Tibial nerve (tissue), 4 donors: ENCODE measurements around the gene SLC30A2. TPM values are rescaled to one million over a fixed set of nuclear protein-coding genes. Genes with fewer than 3 reads are reported as not detected.
A peak's percentile ranks its signal among the peaks of the same experiment; 100 is the strongest.

Experiments
- DNase-seq, 2 donors: peaks; one replicate each; pipeline ENCODE4 v3.0.0-alpha.2; 2019; ENCODE audit warnings: low spot score in 2 of 2
- H3K27ac ChIP-seq, 4 donors: fragments of 200-600 bp; sonication (generic) in 3 of 4; one replicate each; pipeline ENCODE4 v1.5.1; 2017 to 2019; ENCODE audit warnings: mild to moderate bottlenecking in 1 of 4
- H3K27me3 ChIP-seq, 2 donors: fragments of 200-600 bp; sonication (generic) in 1 of 2; one replicate each; pipeline versions ENCODE4 v1.5.1 to v1.6.0; 2017 to 2019
- H3K36me3 ChIP-seq, 3 donors: fragments of 200-600 bp; sonication (generic); one replicate each; pipeline ENCODE4 v1.5.1; 2018 to 2019
- H3K4me1 ChIP-seq, 4 donors: fragments of 200-600 bp; sonication (generic) in 3 of 4; one replicate each; pipeline ENCODE4 v1.5.1; 2017 to 2019
- H3K4me3 ChIP-seq, 4 donors: fragments of 200-600 bp; sonication (generic) in 3 of 4; one replicate each; pipeline ENCODE4 v1.5.1; 2017 to 2019; ENCODE audit warnings: mild to moderate bottlenecking in 1 of 4, moderate library complexity in 1 of 4
- H3K9me3 ChIP-seq, 4 donors: fragments of 200-600 bp; sonication (generic) in 3 of 4; one replicate each; pipeline ENCODE4 v1.5.1; 2017 to 2019
- EP300 ChIP-seq, 2 donors: sonication (generic); formaldehyde crosslinking; IDR thresholded peaks; one replicate each; pipeline ENCODE4 v1.6.1; 2017; ENCODE audit warnings: antibody characterized with exemption in 2 of 2, mild to moderate bottlenecking in 1 of 2
- POLR2A ChIP-seq, 2 donors: fragments of 450-650 bp; IDR thresholded peaks; one replicate each; pipeline ENCODE4 v1.6.1; 2017; ENCODE audit warnings: antibody characterized with exemption in 2 of 2, mild to moderate bottlenecking in 2 of 2, moderate library complexity in 2 of 2
- WGBS, 2 donors: methylation state at CpG; one replicate each; pipeline ENCODE4 v1.1.5; 2018; 5-methylcytosine and 5-hydroxymethylcytosine counted together
- total RNA-seq, 4 donors: library from RNA; depleted of rRNA; stranded (reverse); fragments of >200 nt; gene quantifications; one replicate each; pipeline ENCODE4 v1.1.0, GENCODE V29; 2016
- TF ChIP-seq, protein P1 (sequence below), 5 experiments: fragments of 200-600 bp in 3 of 5; fragments of 450-650 bp in 2 of 5; sonication (generic) in 3 of 5; IDR thresholded peaks; one replicate each; pipeline ENCODE4 v1.5.1; 2016 to 2019; ENCODE audit warnings: antibody characterized with exemption in 5 of 5, mild to moderate bottlenecking in 3 of 5, moderate library complexity in 2 of 5

SLC30A2 gene
- total RNA-seq, 4 donors from 2014 or later = not detected

- no peak overlapping the region for H3K27ac ChIP-seq
- peaks cover 0 to 20% (median 7%) of the 10 kb centered on the region in 4 donors for H3K4me1 ChIP-seq
- DNase-seq = no peak
- WGBS, 2 donors = 80 to 82% methylated on average over 7 of the region's 7 CpGs
- H3K9me3 ChIP-seq = no peaks in the 10 kb centered on the region
- H3K4me3 ChIP-seq = no peak overlapping the region
- no peaks in the 10 kb centered on the region for H3K36me3 ChIP-seq
- TF ChIP-seq, protein P1, sequence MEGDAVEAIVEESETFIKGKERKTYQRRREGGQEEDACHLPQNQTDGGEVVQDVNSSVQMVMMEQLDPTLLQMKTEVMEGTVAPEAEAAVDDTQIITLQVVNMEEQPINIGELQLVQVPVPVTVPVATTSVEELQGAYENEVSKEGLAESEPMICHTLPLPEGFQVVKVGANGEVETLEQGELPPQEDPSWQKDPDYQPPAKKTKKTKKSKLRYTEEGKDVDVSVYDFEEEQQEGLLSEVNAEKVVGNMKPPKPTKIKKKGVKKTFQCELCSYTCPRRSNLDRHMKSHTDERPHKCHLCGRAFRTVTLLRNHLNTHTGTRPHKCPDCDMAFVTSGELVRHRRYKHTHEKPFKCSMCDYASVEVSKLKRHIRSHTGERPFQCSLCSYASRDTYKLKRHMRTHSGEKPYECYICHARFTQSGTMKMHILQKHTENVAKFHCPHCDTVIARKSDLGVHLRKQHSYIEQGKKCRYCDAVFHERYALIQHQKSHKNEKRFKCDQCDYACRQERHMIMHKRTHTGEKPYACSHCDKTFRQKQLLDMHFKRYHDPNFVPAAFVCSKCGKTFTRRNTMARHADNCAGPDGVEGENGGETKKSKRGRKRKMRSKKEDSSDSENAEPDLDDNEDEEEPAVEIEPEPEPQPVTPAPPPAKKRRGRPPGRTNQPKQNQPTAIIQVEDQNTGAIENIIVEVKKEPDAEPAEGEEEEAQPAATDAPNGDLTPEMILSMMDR (IDR thresholded peaks at IDR 0.05) = no peak
- TF ChIP-seq POLR2A (IDR thresholded peaks at IDR 0.05) (no peak), EP300 (IDR thresholded peaks at IDR 0.05) (no peak)
- peaks cover 0 to 36% of the 10 kb centered on the region in 2 donors for H3K27me3 ChIP-seq
Measured at GRCh38 chr1:26041401-26041800, 4.5 kb downstream of the SLC30A2 start.

GRCh38 chr1:26038904-26039303 lies 7.0 kb downstream of the SLC30A2 start:
- Histone ChIP-seq H3K27me3 (peaks cover 0 to 11% of the 10 kb centered on the region in 2 donors), H3K9me3 (no peaks in the 10 kb centered on the region), H3K27ac (no peak overlapping the region), H3K4me1 (peaks cover 0 to 22% (median 12%) of the 10 kb centered on the region in 4 donors), H3K36me3 (no peaks in the 10 kb centered on the region), H3K4me3 (no peak overlapping the region)
- no peak for TF ChIP-seq EP300 (IDR thresholded peaks at IDR 0.05)
- TF ChIP-seq POLR2A (IDR thresholded peaks at IDR 0.05) = no peak
- TF ChIP-seq, protein P1 (IDR thresholded peaks at IDR 0.05) = no peak
- WGBS, 2 donors = 60 to 100% methylated on average over 1 to 2 of the region's 6 CpGs
- DNase-seq = no peak

- TF ChIP-seq EP300 (IDR thresholded peaks at IDR 0.05) (no peak), POLR2A (IDR thresholded peaks at IDR 0.05) (no peak)
- TF ChIP-seq, protein P1 (IDR thresholded peaks at IDR 0.05) = no peak
- 66 to 78% methylated on average over 6 of the region's 6 CpGs for WGBS, 2 donors
- Histone ChIP-seq H3K27me3 (peaks cover 0 to 6% of the 10 kb centered on the region in 2 donors), H3K27ac (no peak overlapping the region), H3K36me3 (no peaks in the 10 kb centered on the region), H3K4me3 (no peak overlapping the region), H3K4me1 (peaks cover 0 to 22% (median 12%) of the 10 kb centered on the region in 4 donors), H3K9me3 (no peaks in the 10 kb centered on the region)
- DNase-seq = no peak
Measured at GRCh38 chr1:26038477-26038876, 7.4 kb downstream of the SLC30A2 start.

- no peaks in the 10 kb centered on the region for H3K36me3 ChIP-seq
- H3K4me1 ChIP-seq = peaks cover 0 to 22% (median 12%) of the 10 kb centered on the region in 4 donors
- no peak overlapping the region for H3K4me3 ChIP-seq
- DNase-seq = no peak
- H3K9me3 ChIP-seq = no peaks in the 10 kb centered on the region
- TF ChIP-seq EP300 (IDR thresholded peaks at IDR 0.05) (no peak), POLR2A (IDR thresholded peaks at IDR 0.05) (no peak)
- TF ChIP-seq, protein P1 (IDR thresholded peaks at IDR 0.05) = no peak
- H3K27ac ChIP-seq = no peak overlapping the region
- 58 to 75% methylated on average over 6 of the region's 6 CpGs for WGBS, 2 donors
- H3K27me3 ChIP-seq = peaks cover 0 to under 1% of the 10 kb centered on the region in 2 donors
Measured at GRCh38 chr1:26037904-26038303, 8.0 kb downstream of the SLC30A2 start.

GRCh38 chr1:26036756-26037281 lies 9.1 kb downstream of the SLC30A2 start:
- WGBS, 2 donors = 63 to 69% methylated on average over 10 to 11 of the region's 11 CpGs
- no peak for TF ChIP-seq POLR2A (IDR thresholded peaks at IDR 0.05)
- Histone ChIP-seq H3K4me3 (no peak overlapping the region), H3K36me3 (no peaks in the 10 kb centered on the region), H3K9me3 (no peaks in the 10 kb centered on the region), H3K4me1 (peaks cover 0 to 22% (median 12%) of the 10 kb centered on the region in 4 donors), H3K27me3 (no peaks in the 10 kb centered on the region), H3K27ac (peak overlapping the region in 1 of 4 donors; percentile 87)
- no peak for DNase-seq
